SK-N-SH (cell line): Measurements from ENCODE around the gene POU2F3. TPM values are rescaled to one million over a fixed set of nuclear protein-coding genes. Genes with fewer than 3 reads are reported as not detected.

Source experiments
- CTCF ChIA-PET: fragments of 300-600, 350-600 bp; formaldehyde crosslinking; extraction: SDS; loops from one replicate; lab custom pipeline; 2021; lab: Yijun Ruan, JAX
- POLR2A ChIA-PET: fragments of 350-600 bp; sonication (Branson Sonifier 250); formaldehyde crosslinking; extraction: SDS; loops from one replicate; lab custom pipeline; 2020; ENCODE audit warnings: antibody characterized with exemption, inconsistent platforms; lab: Yijun Ruan, JAX
- DNase-seq: peaks from one replicate; pipeline ENCODE4 v3.0.0; 2012
- H2AFZ ChIP-seq: fragments of 200-600 bp; sonication (generic); 2 replicates; pipeline ENCODE4 v1.8.1; 2016; ENCODE audit warnings: antibody characterized with exemption, mild to moderate bottlenecking, low read depth
- H3F3A ChIP-seq: fragments of 200-600 bp; sonication (generic); replicated peaks from 2 replicates; pipeline ENCODE3; 2016; ENCODE audit warnings: antibody characterized with exemption, mild to moderate bottlenecking; ENCODE audit not compliant: insufficient read depth
- H3K27ac ChIP-seq, 2 experiments: fragments of 200-500 bp in 1 of 2; fragments of 200-600 bp in 1 of 2; sonication (Bioruptor generic) in 1 of 2; sonication (generic), shearing (Covaris generic) in 1 of 2; 2 replicates each; pipeline versions ENCODE4 v1.5.1 to v1.6.1; 2014 to 2016; ENCODE audit warnings: low read depth in 2 of 2, inconsistent platforms in 1 of 2, low read length in 1 of 2, mild to moderate bottlenecking in 1 of 2, mixed read lengths in 1 of 2
- H3K27me3 ChIP-seq: fragments of 200-600 bp; sonication (generic), shearing (Covaris generic); 2 replicates; pipeline ENCODE4 v1.6.1; 2016; ENCODE audit warnings: mixed run types; ENCODE audit not compliant: insufficient read depth
- H3K36me3 ChIP-seq, 2 experiments: fragments of 200-500 bp in 1 of 2; fragments of 200-600 bp in 1 of 2; sonication (Bioruptor generic) in 1 of 2; sonication (generic) in 1 of 2; replicated peaks in 1 of 2; 2 replicates each; pipeline versions ENCODE3 to v1.5.1; 2014 to 2016; ENCODE audit warnings: low read length in 1 of 2, mild to moderate bottlenecking in 1 of 2; ENCODE audit not compliant: insufficient read depth in 2 of 2, control insufficient read depth in 1 of 2
- H3K4me1 ChIP-seq, 2 experiments: fragments of 200-500 bp in 1 of 2; fragments of 200-600 bp in 1 of 2; sonication (Bioruptor generic) in 1 of 2; sonication (generic), shearing (Covaris generic) in 1 of 2; 2 replicates each; pipeline versions ENCODE4 v1.5.1 to v1.6.1; 2014 to 2016; ENCODE audit warnings: low read depth in 1 of 2, low read length in 1 of 2, mixed run types in 1 of 2; ENCODE audit not compliant: insufficient read depth in 2 of 2, control insufficient read depth in 1 of 2
- H3K4me2 ChIP-seq: fragments of 200-600 bp; sonication (generic), shearing (Covaris generic); 2 replicates; pipeline ENCODE4 v1.6.1; 2017; ENCODE audit warnings: mixed run types
- H3K4me3 ChIP-seq, 2 experiments: fragments of 200-500 bp in 1 of 2; fragments of 200-600 bp in 1 of 2; sonication (Bioruptor generic) in 1 of 2; sonication (generic), shearing (Covaris generic) in 1 of 2; 2 replicates each; pipeline versions ENCODE4 v1.5.1 to v1.8.1; 2014 to 2016; ENCODE audit warnings: low read depth in 2 of 2, inconsistent platforms in 1 of 2, low read length in 1 of 2, mild to moderate bottlenecking in 1 of 2, mixed read lengths in 1 of 2, moderate library complexity in 1 of 2
- H3K79me2 ChIP-seq: fragments of 200-600 bp; sonication (generic); 2 replicates; pipeline ENCODE4 v1.8.1; 2017; ENCODE audit warnings: mild to moderate bottlenecking; ENCODE audit not compliant: insufficient read depth
- H3K9ac ChIP-seq: fragments of 200-600 bp; sonication (generic); 2 replicates; pipeline ENCODE4 v1.6.1; 2017; ENCODE audit warnings: mixed run types
- H3K9me2 ChIP-seq: fragments of 200-600 bp; sonication (generic); 2 replicates; pipeline ENCODE4 v1.6.1; 2017; ENCODE audit warnings: mixed run types
- H3K9me3 ChIP-seq: fragments of 200-600 bp; sonication (generic); 2 replicates; pipeline ENCODE4 v1.6.1; 2017; ENCODE audit warnings: mixed run types, mild to moderate bottlenecking, moderate library complexity
- H4K20me1 ChIP-seq: fragments of 200-600 bp; sonication (generic); 2 replicates; pipeline ENCODE4 v1.6.1; 2017; ENCODE audit warnings: mild to moderate bottlenecking, mixed run types; ENCODE audit not compliant: insufficient read depth
- CTCF ChIP-seq: fragments of 200-600 bp; sonication (generic); IDR thresholded peaks from 2 replicates; pipeline ENCODE4 v1.6.1; 2017; ENCODE audit warnings: antibody characterized with exemption, mild to moderate bottlenecking, moderate library complexity
- FOXM1 ChIP-seq: IDR thresholded peaks from 2 replicates; pipeline ENCODE4 v1.4.0; 2012; ENCODE audit warnings: low read depth, mild to moderate bottlenecking
- GATA2 ChIP-seq: sonication (generic); formaldehyde crosslinking; IDR thresholded peaks from 2 replicates; pipeline ENCODE4 v1.5.0; 2020; ENCODE audit warnings: mild to moderate bottlenecking, missing genetic modification reagents
- IRF3 ChIP-seq: fragments of 150-350 bp; IDR thresholded peaks from 2 replicates; pipeline ENCODE4 v1.6.1; 2016; ENCODE audit warnings: mild to moderate bottlenecking, low read depth, low read length
- MEF2A ChIP-seq: IDR thresholded peaks from 2 replicates; pipeline ENCODE4 v1.4.0; 2012; ENCODE audit warnings: low read depth, borderline replicate concordance
- MXI1 ChIP-seq: IDR thresholded peaks from 2 replicates; pipeline ENCODE4 v1.6.1; 2012; ENCODE audit warnings: mild to moderate bottlenecking, low read depth, low read length, improper control_type of control experiment
- NFIC ChIP-seq: IDR thresholded peaks from 2 replicates; pipeline ENCODE4 v1.4.0; 2012; ENCODE audit warnings: borderline replicate concordance
- POLR2AphosphoS5 ChIP-seq: IDR thresholded peaks from 2 replicates; pipeline ENCODE4 v1.6.1; 2012; ENCODE audit warnings: low read depth, low read length
- RAD21 ChIP-seq: IDR thresholded peaks from 2 replicates; pipeline ENCODE4 v1.6.1; 2012; ENCODE audit warnings: mild to moderate bottlenecking, low read length
- RFX5 ChIP-seq: IDR thresholded peaks from 2 replicates; pipeline ENCODE4 v1.6.1; 2012; ENCODE audit warnings: mild to moderate bottlenecking, improper control_type of control experiment, low read length
- SIN3A ChIP-seq: IDR thresholded peaks from 2 replicates; pipeline ENCODE4 v1.6.1; 2012; ENCODE audit warnings: low read depth, mild to moderate bottlenecking, low read length, moderate library complexity, borderline replicate concordance
- SMC3 ChIP-seq: IDR thresholded peaks from 2 replicates; pipeline ENCODE4 v1.6.1; 2012; ENCODE audit warnings: low read depth, low read length, improper control_type of control experiment
- TCF12 ChIP-seq: IDR thresholded peaks from 2 replicates; pipeline ENCODE4 v1.4.0; 2012
- USF1 ChIP-seq: IDR thresholded peaks from 2 replicates; pipeline ENCODE4 v1.4.0; 2012; ENCODE audit warnings: low read depth, borderline replicate concordance
- WGBS: methylation state at CpG from one replicate; pipeline ENCODE4 v1.1.6; 2017; ENCODE audit warnings: low lambda C conversion rate; 5-methylcytosine and 5-hydroxymethylcytosine counted together
- polyA plus RNA-seq, 3 experiments: library from polyadenylated mRNA; depleted of rRNA; stranded (reverse); fragments of >200 nt; gene quantifications; 2 replicates each; pipeline ENCODE4 v1.2.3, GENCODE V29; 2012
- TF ChIP-seq, protein P1 (sequence below): IDR thresholded peaks from 2 replicates; pipeline ENCODE4; 2012

The POU2F3 gene
- polyA plus RNA-seq, 1 of the 3 experiments (the other 2 are of a cell fraction): 0.02 TPM

GRCh38 chr11:120230433-120231071 is 9.4 kb upstream of the POU2F3 start (continued):
- TF ChIP-seq FOXM1: no peak
- TF ChIP-seq RFX5: no peak
- TF ChIP-seq GATA2 (CRISPR knock-in tag): no peak
- no peak for TF ChIP-seq MEF2A
- no peak for TF ChIP-seq POLR2AphosphoS5
- no peak for TF ChIP-seq MXI1
- TF ChIP-seq USF1: no peak
- TF ChIP-seq, all 33 proteins: peak for 0

GRCh38 chr11:120231963-120232362 is 8.0 kb upstream of the POU2F3 start:
- no peaks in the 10 kb centered on the region for H3K36me3 ChIP-seq
- H3K79me2 ChIP-seq: no peaks in the 10 kb centered on the region
- no peaks in the 10 kb centered on the region for H3K9me3 ChIP-seq
- TF ChIP-seq IRF3: no peak
- TF ChIP-seq RAD21: no peak
- TF ChIP-seq SIN3A: no peak
- no peak for TF ChIP-seq TCF12
- no peak for TF ChIP-seq CTCF
- no peak for TF ChIP-seq USF1
- TF ChIP-seq, protein P1, sequence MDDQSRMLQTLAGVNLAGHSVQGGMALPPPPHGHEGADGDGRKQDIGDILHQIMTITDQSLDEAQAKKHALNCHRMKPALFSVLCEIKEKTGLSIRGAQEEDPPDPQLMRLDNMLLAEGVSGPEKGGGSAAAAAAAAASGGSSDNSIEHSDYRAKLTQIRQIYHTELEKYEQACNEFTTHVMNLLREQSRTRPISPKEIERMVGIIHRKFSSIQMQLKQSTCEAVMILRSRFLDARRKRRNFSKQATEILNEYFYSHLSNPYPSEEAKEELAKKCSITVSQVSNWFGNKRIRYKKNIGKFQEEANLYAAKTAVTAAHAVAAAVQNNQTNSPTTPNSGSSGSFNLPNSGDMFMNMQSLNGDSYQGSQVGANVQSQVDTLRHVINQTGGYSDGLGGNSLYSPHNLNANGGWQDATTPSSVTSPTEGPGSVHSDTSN: no peak
- no peak for TF ChIP-seq NFIC
- TF ChIP-seq SMC3: no peak
- TF ChIP-seq, all 33 proteins: peak for 0
- Histone ChIP-seq H3F3A (no peaks in the 10 kb centered on the region), H3K27me3 (no peaks in the 10 kb centered on the region; the same call in 1 of the 2 replicates), H3K4me3 (no peak overlapping the region), H3K27ac (no peak overlapping the region), H3K4me2 (no peak overlapping the region), H3K9ac (no peak overlapping the region), H4K20me1 (no peaks in the 10 kb centered on the region), H2AFZ (no peak overlapping the region), H3K9me2 (no peaks in the 10 kb centered on the region), H3K4me1 (peaks cover 0 to 3% of the 10 kb centered on the region in 2 experiments; a peak in 1 of 4 replicates)
- 80% methylated on average over 3 of the region's 4 CpGs for WGBS
- POLR2A ChIA-PET: no interaction called here
- DNase-seq: no peak
- CTCF ChIA-PET: interaction anchor here (1.1 to 19.4 kb wide), 6 partner anchors 12 to 99 kb away, joined by 3 to 622 read pairs (median 90); partner anchors contain the start of gene OAF
